ENCODE results near the gene CNTN6. TPM values are rescaled to one million over a fixed set of nuclear protein-coding genes. Genes with fewer than 3 reads are reported as not detected.

Gene CNTN6
- total and polyA plus RNA-seq, 2 of the 13 experiments (the other 11 are each of a cell fraction or from before 2014, with no cell fraction given): not detected

DNA sequence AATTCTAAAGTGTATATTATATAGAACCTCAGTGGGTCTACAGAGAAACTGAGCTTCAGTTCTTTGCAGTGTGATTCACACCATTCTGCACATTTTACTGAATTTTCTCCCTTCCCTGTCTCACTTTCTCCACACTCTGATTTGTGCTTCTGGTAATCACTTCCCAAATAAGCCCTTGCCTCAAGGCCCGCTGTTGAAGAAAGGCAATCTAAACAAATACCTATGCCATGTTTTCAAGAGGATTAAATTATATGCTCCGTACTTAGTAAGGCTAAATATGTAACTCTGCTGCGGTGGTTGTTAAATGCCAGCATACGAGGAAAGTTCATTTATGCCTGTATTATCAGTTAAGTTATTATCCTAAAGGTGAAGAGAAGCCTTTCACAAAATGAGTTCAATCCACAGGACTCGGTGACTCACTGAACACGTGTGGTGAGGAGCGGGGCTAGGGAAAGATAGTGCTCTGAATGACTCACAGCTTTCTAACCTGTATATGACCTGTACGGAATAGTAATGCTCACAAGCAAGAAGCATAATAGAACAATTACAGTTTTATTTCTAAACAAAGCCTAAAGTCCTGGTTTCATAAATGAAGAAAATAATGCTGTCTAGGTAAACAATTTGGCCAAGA lies 25.1 kb downstream of the CNTN6 start:
- no peaks in the 10 kb centered on the region for H4K20me1 ChIP-seq (ENCODE audit: insufficient read depth, low read length)
- H3K4me3 ChIP-seq (replicated peaks in 1 of 3; ENCODE audit: insufficient read depth in 1 of 3, low read depth in 2 of 3, low read length in 3 of 3): no peak overlapping the region
- in situ Hi-C loops (cut with HindIII; ENCODE audit: extremely low pct_ligation_motif_present, low pct_unique_long_range_greater_than_20kb) (no loop called here), intact Hi-C loops (cut with micrococcal nuclease; ENCODE audit: unreplicated experiment) (no loop called here)
- BruUV-seq (replicated peaks): no TSS peak
- H2AFZ ChIP-seq (ENCODE audit: low read length): no peak overlapping the region
- ATAC-seq (no peak), DNase-seq (ENCODE audit: low spot score) (no peak), FAIRE-seq (no peak)
- H3K9ac ChIP-seq (ENCODE audit: insufficient read depth, low read depth, low read length): no peak overlapping the region
- no peaks in the 10 kb centered on the region for H3K79me2 ChIP-seq (ENCODE audit: insufficient read depth, low read length)
- H3K9me3 ChIP-seq (ENCODE audit: low read length): peaks cover 91% of the 10 kb centered on the region
- POLR2A ChIA-PET: no interaction called here
- WGBS (ENCODE audit: low lambda C conversion rate): 17% methylated on average over 8 of the region's 8 CpGs
- CTCF ChIA-PET (ENCODE audit: low intra/inter-chr PET ratio, low total read pairs): no interaction called here
- H3K27ac ChIP-seq (ENCODE audit: extremely low read length, insufficient read depth, low read length): no peak overlapping the region
- H3K4me2 ChIP-seq (ENCODE audit: low read depth, low read length): no peak overlapping the region
- H3K27me3 ChIP-seq (ENCODE audit: control insufficient read depth in 1 of 2, insufficient read depth in 2 of 2, low read length in 2 of 2): no peaks in the 10 kb centered on the region
- no peaks in the 10 kb centered on the region for H3K4me1 ChIP-seq (ENCODE audit: insufficient read depth, low read length)
- H3K36me3 ChIP-seq (replicated peaks in 1 of 2; ENCODE audit: control insufficient read depth in 1 of 2, insufficient read depth in 2 of 2, low read length in 2 of 2): no peaks in the 10 kb centered on the region
- TF ChIP-seq ZNF761 (CRISPR knock-in tag; conservative IDR thresholded peaks at IDR 0.05): no peak
- TF ChIP-seq ZFP91 (CRISPR knock-in tag; IDR thresholded peaks at IDR 0.05; ENCODE audit: borderline replicate concordance): no peak
- no peak for TF ChIP-seq STAT5B (CRISPR knock-in tag; IDR thresholded peaks at IDR 0.05)
- TF ChIP-seq, protein P1, sequence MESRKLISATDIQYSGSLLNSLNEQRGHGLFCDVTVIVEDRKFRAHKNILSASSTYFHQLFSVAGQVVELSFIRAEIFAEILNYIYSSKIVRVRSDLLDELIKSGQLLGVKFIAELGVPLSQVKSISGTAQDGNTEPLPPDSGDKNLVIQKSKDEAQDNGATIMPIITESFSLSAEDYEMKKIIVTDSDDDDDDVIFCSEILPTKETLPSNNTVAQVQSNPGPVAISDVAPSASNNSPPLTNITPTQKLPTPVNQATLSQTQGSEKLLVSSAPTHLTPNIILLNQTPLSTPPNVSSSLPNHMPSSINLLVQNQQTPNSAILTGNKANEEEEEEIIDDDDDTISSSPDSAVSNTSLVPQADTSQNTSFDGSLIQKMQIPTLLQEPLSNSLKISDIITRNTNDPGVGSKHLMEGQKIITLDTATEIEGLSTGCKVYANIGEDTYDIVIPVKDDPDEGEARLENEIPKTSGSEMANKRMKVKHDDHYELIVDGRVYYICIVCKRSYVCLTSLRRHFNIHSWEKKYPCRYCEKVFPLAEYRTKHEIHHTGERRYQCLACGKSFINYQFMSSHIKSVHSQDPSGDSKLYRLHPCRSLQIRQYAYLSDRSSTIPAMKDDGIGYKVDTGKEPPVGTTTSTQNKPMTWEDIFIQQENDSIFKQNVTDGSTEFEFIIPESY (CRISPR knock-in tag; IDR thresholded peaks at IDR 0.05): no peak
- TF ChIP-seq, protein P2, sequence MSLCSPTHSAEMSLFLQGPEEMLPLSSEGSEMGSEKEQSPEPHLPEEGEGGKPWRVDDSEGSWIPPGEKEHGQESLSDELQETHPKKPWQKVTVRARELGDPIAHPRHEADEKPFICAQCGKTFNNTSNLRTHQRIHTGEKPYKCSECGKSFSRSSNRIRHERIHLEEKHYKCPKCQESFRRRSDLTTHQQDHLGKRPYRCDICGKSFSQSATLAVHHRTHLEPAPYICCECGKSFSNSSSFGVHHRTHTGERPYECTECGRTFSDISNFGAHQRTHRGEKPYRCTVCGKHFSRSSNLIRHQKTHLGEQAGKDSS (CRISPR knock-in tag; IDR thresholded peaks at IDR 0.05; ENCODE audit: borderline replicate concordance, low read depth): no peak
- no peak for TF ChIP-seq ZNF770 (CRISPR knock-in tag; IDR thresholded peaks at IDR 0.05)
- no peak for TF ChIP-seq ARHGAP35 (CRISPR knock-in tag; IDR thresholded peaks at IDR 0.05; ENCODE audit: borderline replicate concordance)
- no peak for TF ChIP-seq FOXA3 (CRISPR knock-in tag; IDR thresholded peaks at IDR 0.05)
- no peak for TF ChIP-seq POLR2G (IDR thresholded peaks at IDR 0.05; ENCODE audit: low read depth, low read length)
- no peak for TF ChIP-seq ZNF816 (CRISPR knock-in tag; IDR thresholded peaks at IDR 0.05; ENCODE audit: borderline replicate concordance)
- no peak for TF ChIP-seq MAFG (CRISPR knock-in tag; IDR thresholded peaks at IDR 0.05)
- TF ChIP-seq ZNF724P (CRISPR knock-in tag; IDR thresholded peaks at IDR 0.05; ENCODE audit: borderline replicate concordance): no peak
- TF ChIP-seq ZIK1 (CRISPR knock-in tag; IDR thresholded peaks at IDR 0.05; ENCODE audit: borderline replicate concordance, low read depth): no peak
- no peak for TF ChIP-seq ZNF430 (CRISPR knock-in tag; IDR thresholded peaks at IDR 0.05)
- no peak for TF ChIP-seq AKAP8 (CRISPR knock-in tag; IDR thresholded peaks at IDR 0.05)
- TF ChIP-seq, protein P3, sequence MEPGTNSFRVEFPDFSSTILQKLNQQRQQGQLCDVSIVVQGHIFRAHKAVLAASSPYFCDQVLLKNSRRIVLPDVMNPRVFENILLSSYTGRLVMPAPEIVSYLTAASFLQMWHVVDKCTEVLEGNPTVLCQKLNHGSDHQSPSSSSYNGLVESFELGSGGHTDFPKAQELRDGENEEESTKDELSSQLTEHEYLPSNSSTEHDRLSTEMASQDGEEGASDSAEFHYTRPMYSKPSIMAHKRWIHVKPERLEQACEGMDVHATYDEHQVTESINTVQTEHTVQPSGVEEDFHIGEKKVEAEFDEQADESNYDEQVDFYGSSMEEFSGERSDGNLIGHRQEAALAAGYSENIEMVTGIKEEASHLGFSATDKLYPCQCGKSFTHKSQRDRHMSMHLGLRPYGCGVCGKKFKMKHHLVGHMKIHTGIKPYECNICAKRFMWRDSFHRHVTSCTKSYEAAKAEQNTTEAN (CRISPR knock-in tag; conservative IDR thresholded peaks at IDR 0.05): no peak
- TF ChIP-seq ZNF180 (CRISPR knock-in tag; IDR thresholded peaks at IDR 0.05; ENCODE audit: borderline replicate concordance, low read depth): no peak
